ENCODE data around the gene TFB1M.

GRCh38 chr6:155349956-155350355 is 35.7 kb upstream of the TFB1M start:
- no peak for TF ChIP-seq CTCF (IDR thresholded peaks at IDR 0.05)
- TF ChIP-seq POLR2AphosphoS5 (IDR thresholded peaks at IDR 0.05) = no peak
